Astrocyte (in vitro differentiated cells and primary cell): ENCODE results near the gene GAB2. TPM values are rescaled to one million over a fixed set of nuclear protein-coding genes. Genes with fewer than 3 reads are reported as not detected.

Source experiments
- DNase-seq: peaks from one replicate; pipeline ENCODE4 v3.0.0-alpha.2; 2010; ENCODE audit warnings: low read depth
- FAIRE-seq: peaks from 2 replicates; lab custom pipeline; 2011; peaks lifted over from hg19 to GRCh38; lab: Jason Lieb, UNC
- H2AFZ ChIP-seq: 2 replicates; pipeline ENCODE4 v1.6.0; 2012; ENCODE audit warnings: low read depth, low read length, inconsistent platforms
- H3K27ac ChIP-seq: 2 replicates; pipeline ENCODE4 v1.5.1; 2011; ENCODE audit warnings: low read depth, low read length, inconsistent platforms
- H3K27me3 ChIP-seq: 2 replicates; pipeline ENCODE4 v1.6.0; 2011; ENCODE audit warnings: low read length, inconsistent platforms; ENCODE audit not compliant: insufficient read depth
- H3K36me3 ChIP-seq: 2 replicates; pipeline ENCODE4 v1.5.1; 2011; ENCODE audit warnings: low read length, inconsistent platforms; ENCODE audit not compliant: insufficient read depth
- H3K4me1 ChIP-seq: 2 replicates; pipeline ENCODE4 v1.5.1; 2011; ENCODE audit warnings: low read length, inconsistent platforms; ENCODE audit not compliant: insufficient read depth
- H3K4me2 ChIP-seq: 2 replicates; pipeline ENCODE4 v1.6.0; 2012; ENCODE audit warnings: low read length, inconsistent platforms
- H3K4me3 ChIP-seq: 2 replicates; pipeline ENCODE4 v1.5.1; 2011; ENCODE audit warnings: low read depth, mild to moderate bottlenecking, low read length, inconsistent platforms; ENCODE audit not compliant: insufficient read depth
- H3K79me2 ChIP-seq: 2 replicates; pipeline ENCODE4 v1.6.0; 2012; ENCODE audit warnings: mild to moderate bottlenecking, low read length, inconsistent platforms; ENCODE audit not compliant: insufficient read depth
- H3K9ac ChIP-seq: 2 replicates; pipeline ENCODE4 v1.6.0; 2012; ENCODE audit warnings: mild to moderate bottlenecking, low read length, inconsistent platforms
- H3K9me3 ChIP-seq: 2 replicates; pipeline ENCODE4 v1.5.1; 2012; ENCODE audit warnings: low read depth, mild to moderate bottlenecking, low read length, inconsistent platforms; ENCODE audit not compliant: insufficient read depth
- H4K20me1 ChIP-seq: 2 replicates; pipeline ENCODE4 v1.6.0; 2012; ENCODE audit warnings: low read length, inconsistent platforms; ENCODE audit not compliant: insufficient read depth
- H3K27ac Mint-ChIP-seq: one replicate; pipeline ENCODE4 v1.8.0; 2021; ENCODE audit warnings: mild to moderate bottlenecking, mixed read lengths; ENCODE audit not compliant: unreplicated experiment
- H3K27me3 Mint-ChIP-seq: one replicate; pipeline ENCODE4 v1.8.0; 2021; ENCODE audit warnings: low read depth, mixed read lengths; ENCODE audit not compliant: unreplicated experiment
- H3K36me3 Mint-ChIP-seq: one replicate; pipeline ENCODE4 v1.8.0; 2021; ENCODE audit warnings: low read depth, mixed read lengths; ENCODE audit not compliant: unreplicated experiment
- H3K4me1 Mint-ChIP-seq: one replicate; pipeline ENCODE4 v1.8.0; 2021; ENCODE audit warnings: low read depth, mixed read lengths; ENCODE audit not compliant: unreplicated experiment
- H3K4me3 Mint-ChIP-seq: one replicate; pipeline ENCODE4 v1.8.0; 2021; ENCODE audit warnings: mild to moderate bottlenecking, moderate library complexity, mixed read lengths; ENCODE audit not compliant: unreplicated experiment
- H3K9me3 Mint-ChIP-seq: one replicate; pipeline ENCODE4 v1.8.0; 2021; ENCODE audit warnings: mild to moderate bottlenecking, mixed read lengths; ENCODE audit not compliant: unreplicated experiment
- EZH2 ChIP-seq: IDR thresholded peaks from 2 replicates; pipeline ENCODE4 v1.6.1; 2012; ENCODE audit warnings: mild to moderate bottlenecking, low read length, inconsistent platforms; ENCODE audit not compliant: insufficient read depth
- total RNA-seq: library from RNA; stranded (reverse); gene quantifications from 2 replicates; pipeline ENCODE4 v1.2.1, GENCODE V29; 2021
- TF ChIP-seq, protein P1 (sequence below): IDR thresholded peaks from 2 replicates; pipeline ENCODE4 v1.5.1; 2011; ENCODE audit warnings: low read depth, mild to moderate bottlenecking, inconsistent platforms, low read length, moderate library complexity; ENCODE audit not compliant: insufficient read depth

The GAB2 gene
- total RNA-seq, 1 donor from 2014 or later, result 18.2 TPM

GRCh38 chr11:78293536-78293935, 124.1 kb downstream of the GAB2 start:
- Mint-ChIP-seq H3K9me3 (no peaks in the 10 kb centered on the region), H3K36me3 (peaks cover 2% of the 10 kb centered on the region), H3K27me3 (no peaks in the 10 kb centered on the region), H3K4me3 (no peak overlapping the region), H3K27ac (no peak overlapping the region), H3K4me1 (peaks cover 16% of the 10 kb centered on the region)
- Histone ChIP-seq H3K4me3 (no peak overlapping the region), H3K9ac (no peak overlapping the region), H3K27ac (no peak overlapping the region), H3K4me1 (no peaks in the 10 kb centered on the region), H4K20me1 (peaks cover 3% of the 10 kb centered on the region), H3K4me2 (no peak overlapping the region), H2AFZ (no peak overlapping the region), H3K36me3 (no peaks in the 10 kb centered on the region), H3K9me3 (no peaks in the 10 kb centered on the region), H3K27me3 (no peaks in the 10 kb centered on the region), H3K79me2 (no peaks in the 10 kb centered on the region)
- FAIRE-seq (no peak), DNase-seq (no peak)
- TF ChIP-seq, protein P1, sequence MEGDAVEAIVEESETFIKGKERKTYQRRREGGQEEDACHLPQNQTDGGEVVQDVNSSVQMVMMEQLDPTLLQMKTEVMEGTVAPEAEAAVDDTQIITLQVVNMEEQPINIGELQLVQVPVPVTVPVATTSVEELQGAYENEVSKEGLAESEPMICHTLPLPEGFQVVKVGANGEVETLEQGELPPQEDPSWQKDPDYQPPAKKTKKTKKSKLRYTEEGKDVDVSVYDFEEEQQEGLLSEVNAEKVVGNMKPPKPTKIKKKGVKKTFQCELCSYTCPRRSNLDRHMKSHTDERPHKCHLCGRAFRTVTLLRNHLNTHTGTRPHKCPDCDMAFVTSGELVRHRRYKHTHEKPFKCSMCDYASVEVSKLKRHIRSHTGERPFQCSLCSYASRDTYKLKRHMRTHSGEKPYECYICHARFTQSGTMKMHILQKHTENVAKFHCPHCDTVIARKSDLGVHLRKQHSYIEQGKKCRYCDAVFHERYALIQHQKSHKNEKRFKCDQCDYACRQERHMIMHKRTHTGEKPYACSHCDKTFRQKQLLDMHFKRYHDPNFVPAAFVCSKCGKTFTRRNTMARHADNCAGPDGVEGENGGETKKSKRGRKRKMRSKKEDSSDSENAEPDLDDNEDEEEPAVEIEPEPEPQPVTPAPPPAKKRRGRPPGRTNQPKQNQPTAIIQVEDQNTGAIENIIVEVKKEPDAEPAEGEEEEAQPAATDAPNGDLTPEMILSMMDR, result no peak
- TF ChIP-seq EZH2, result no peak

GRCh38 chr11:78292109-78292803, 125.4 kb downstream of the GAB2 start:
- Histone ChIP-seq H3K4me1 (no peaks in the 10 kb centered on the region), H3K79me2 (no peaks in the 10 kb centered on the region), H3K27ac (no peak overlapping the region), H2AFZ (no peak overlapping the region), H3K9ac (no peak overlapping the region), H3K9me3 (no peaks in the 10 kb centered on the region), H4K20me1 (peaks cover 3% of the 10 kb centered on the region), H3K36me3 (no peaks in the 10 kb centered on the region), H3K4me3 (no peak overlapping the region), H3K27me3 (no peaks in the 10 kb centered on the region), H3K4me2 (no peak overlapping the region)
- no peak overlapping the region for H3K4me3 Mint-ChIP-seq
- no peak overlapping the region for H3K27ac Mint-ChIP-seq
- H3K27me3 Mint-ChIP-seq, result no peaks in the 10 kb centered on the region
- peaks cover 12% of the 10 kb centered on the region for H3K4me1 Mint-ChIP-seq
- DNase-seq (no peak), FAIRE-seq (no peak)
- peaks cover 2% of the 10 kb centered on the region for H3K36me3 Mint-ChIP-seq
- H3K9me3 Mint-ChIP-seq, result no peaks in the 10 kb centered on the region
- no peak for TF ChIP-seq EZH2
- TF ChIP-seq, protein P1, result no peak

- peaks cover 2% of the 10 kb centered on the region for H3K36me3 Mint-ChIP-seq
- no peak for FAIRE-seq
- H3K79me2 ChIP-seq, result no peaks in the 10 kb centered on the region
These were observed 126.0 kb downstream of the GAB2 start for GRCh38 chr11:78291503-78292108.

More at GRCh38 chr11:78291503-78292108, 126.0 kb downstream of the GAB2 start:
- H3K9ac ChIP-seq, result no peak overlapping the region
- Mint-ChIP-seq H3K27me3 (no peaks in the 10 kb centered on the region), H3K4me3 (no peak overlapping the region), H3K27ac (no peak overlapping the region), H3K9me3 (no peaks in the 10 kb centered on the region), H3K4me1 (peaks cover 12% of the 10 kb centered on the region)
- no peaks in the 10 kb centered on the region for H3K9me3 ChIP-seq
- no peak overlapping the region for H3K4me2 ChIP-seq
- DNase-seq, result no peak
- H2AFZ ChIP-seq, result no peak overlapping the region
- no peaks in the 10 kb centered on the region for H3K27me3 ChIP-seq
- no peaks in the 10 kb centered on the region for H3K4me1 ChIP-seq
- no peak overlapping the region for H3K27ac ChIP-seq
- no peaks in the 10 kb centered on the region for H3K36me3 ChIP-seq
- H4K20me1 ChIP-seq, result peaks cover 3% of the 10 kb centered on the region
- no peak overlapping the region for H3K4me3 ChIP-seq
- no peak for TF ChIP-seq EZH2
- TF ChIP-seq, protein P1, result no peak
